K562 (cell line): Measurements from ENCODE around the gene CLCNKB. TPM values are rescaled to one million over a fixed set of nuclear protein-coding genes. Genes with fewer than 3 reads are reported as not detected.
A peak's percentile ranks its signal among the peaks of the same experiment; 100 is the strongest.

ENCODE experiments used
- AFF1 ChIP-seq, 2 experiments: fragments of 450-650 bp; IDR thresholded peaks; 2 replicates each; pipeline ENCODE4 v1.6.1; 2018; ENCODE audit warnings: mild to moderate bottlenecking in 2 of 2, low read depth in 1 of 2; ENCODE audit not compliant: partially characterized antibody in 2 of 2
- CTBP1 ChIP-seq: fragments of 450-650 bp; IDR thresholded peaks from 2 replicates; pipeline ENCODE4 v1.6.1; 2016; ENCODE audit warnings: borderline replicate concordance
- ESRRA ChIP-seq: fragments of 450-650 bp; IDR thresholded peaks from 2 replicates; pipeline ENCODE4 v1.6.1; 2014; ENCODE audit warnings: low read depth, mild to moderate bottlenecking, moderate library complexity, borderline replicate concordance
- ETV1 ChIP-seq: fragments of 450-650 bp; conservative IDR thresholded peaks from 2 replicates; pipeline ENCODE4 v1.6.1; 2016; ENCODE audit warnings: missing genetic modification characterization, control low read depth, low read depth, missing compliant biosample characterization
- HCFC1 ChIP-seq: IDR thresholded peaks from 2 replicates; pipeline ENCODE4 v1.6.1; 2012; ENCODE audit warnings: low read depth, low read length, improper control_type of control experiment
- KLF13 ChIP-seq: fragments of 450-650 bp; IDR thresholded peaks from 2 replicates; pipeline ENCODE4 v1.6.1; 2016; ENCODE audit warnings: missing genetic modification characterization, low read depth, mild to moderate bottlenecking, missing compliant biosample characterization, moderate library complexity, borderline replicate concordance
- LARP7 ChIP-seq: fragments of 450-650 bp; IDR thresholded peaks from 2 replicates; pipeline ENCODE4 v1.6.1; 2016
- RCOR1 ChIP-seq, 2 experiments: IDR thresholded peaks; 2 replicates each; pipeline ENCODE4 v1.6.1; 2012; ENCODE audit warnings: low read depth in 2 of 2, low read length in 2 of 2, borderline replicate concordance in 1 of 2, improper control_type of control experiment in 1 of 2
- SREBF1 ChIP-seq: fragments of 150-350 bp; IDR thresholded peaks from 2 replicates; pipeline ENCODE4 v1.6.1; 2014; ENCODE audit warnings: antibody characterized with exemption, low read depth, low read length, borderline replicate concordance
- SRF ChIP-seq, 2 experiments: fragments of 250-450, 450-650 bp in 1 of 2; sonication (Bioruptor Pico) in 1 of 2; sonication (generic) in 1 of 2; formaldehyde crosslinking; IDR thresholded peaks; 2 replicates each; pipeline versions ENCODE4 v1.5.0 to v1.5.1; 2020 to 2022; ENCODE audit warnings: mild to moderate bottlenecking in 1 of 2, missing genetic modification reagents in 1 of 2
- TFAP4 ChIP-seq: sonication (generic); formaldehyde crosslinking; IDR thresholded peaks from 2 replicates; pipeline ENCODE4 v1.8.0; 2022; ENCODE audit warnings: missing genetic modification reagents, mild to moderate bottlenecking, moderate library complexity, borderline replicate concordance
- XRCC5 ChIP-seq: fragments of 200-400 bp; formaldehyde crosslinking; IDR thresholded peaks from 2 replicates; pipeline ENCODE4 v1.6.1; 2017; ENCODE audit warnings: low read depth, mild to moderate bottlenecking, low read length
- ZFX ChIP-seq: sonication (generic); formaldehyde crosslinking; IDR thresholded peaks from 2 replicates; pipeline ENCODE4 v1.8.0; 2022; ENCODE audit warnings: mild to moderate bottlenecking, missing genetic modification reagents, moderate library complexity
- ZNF77 ChIP-seq: fragments of 250-450 bp; sonication (Bioruptor Pico); IDR thresholded peaks from 2 replicates; pipeline ENCODE4 v1.5.0; 2020
- polyA plus RNA-seq, 8 experiments: library from polyadenylated mRNA; depleted of rRNA in 4 of 8; stranded (reverse) in 5 of 8; unstranded in 3 of 8; fragments of >200 nt; fragmentation: Nextera tagmentation in 2 of 8; fragmentation: Illumina TruSeq in 1 of 8; extraction: Ambion mirVana in 2 of 8; extraction: Trizol in 1 of 8; gene quantifications; 2 replicates each; pipeline versions ENCODE4 v1.2.1 to v1.2.3, GENCODE V29; 2011 to 2014; ENCODE audit warnings: inconsistent platforms in 1 of 8, missing spikeins in 1 of 8
- total RNA-seq, 7 experiments: library from RNA; depleted of rRNA in 6 of 7; stranded (reverse); fragments of >200 nt in 6 of 7; fragmentation: Illumina TruSeq in 2 of 7; extraction: Trizol in 2 of 7; gene quantifications; 2 replicates each; pipeline versions ENCODE4 v1.2.1 to v1.2.3, GENCODE V29; 2011 to 2021; ENCODE audit warnings: low replicate concordance in 1 of 7
- TF ChIP-seq, protein P1 (sequence below): sonication (generic); formaldehyde crosslinking; IDR thresholded peaks from 2 replicates; pipeline ENCODE4 v1.8.0; 2022; ENCODE audit warnings: mild to moderate bottlenecking, low read depth, missing genetic modification reagents
- TF ChIP-seq, protein P2 (sequence below): sonication (generic); formaldehyde crosslinking; IDR thresholded peaks from 2 replicates; pipeline ENCODE4 v1.8.0; 2022; ENCODE audit warnings: missing genetic modification reagents, mild to moderate bottlenecking, borderline replicate concordance
- TF ChIP-seq, protein P3 (sequence below): fragments of 250-450 bp; sonication (Bioruptor Pico); IDR thresholded peaks from 2 replicates; pipeline ENCODE4 v1.9.0; 2021; ENCODE audit warnings: mild to moderate bottlenecking
- TF ChIP-seq, protein P4 (sequence below), 2 experiments: fragments of 450-650 bp in 1 of 2; sonication (generic) in 1 of 2; formaldehyde crosslinking in 1 of 2; IDR thresholded peaks in 1 of 2; conservative IDR thresholded peaks in 1 of 2; 2 replicates each; pipeline versions ENCODE4 v1.6.1 to v1.8.1; 2016 to 2023; ENCODE audit warnings: mild to moderate bottlenecking in 2 of 2, moderate library complexity in 2 of 2, inconsistent platforms in 1 of 2, missing genetic modification reagents in 1 of 2

The CLCNKB gene
- total and polyA plus RNA-seq, 9 of the 15 experiments (the other 6 are each of a cell fraction or from before 2014, with no cell fraction given) = 0.08 to 1.7 (median 0.64) TPM

GRCh38 chr1:16009030-16009460, 34.5 kb upstream of the CLCNKB start (continued):
- TF ChIP-seq, protein P1, sequence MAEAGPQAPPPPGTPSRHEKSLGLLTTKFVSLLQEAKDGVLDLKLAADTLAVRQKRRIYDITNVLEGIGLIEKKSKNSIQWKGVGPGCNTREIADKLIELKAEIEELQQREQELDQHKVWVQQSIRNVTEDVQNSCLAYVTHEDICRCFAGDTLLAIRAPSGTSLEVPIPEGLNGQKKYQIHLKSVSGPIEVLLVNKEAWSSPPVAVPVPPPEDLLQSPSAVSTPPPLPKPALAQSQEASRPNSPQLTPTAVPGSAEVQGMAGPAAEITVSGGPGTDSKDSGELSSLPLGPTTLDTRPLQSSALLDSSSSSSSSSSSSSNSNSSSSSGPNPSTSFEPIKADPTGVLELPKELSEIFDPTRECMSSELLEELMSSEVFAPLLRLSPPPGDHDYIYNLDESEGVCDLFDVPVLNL (CRISPR knock-in tag) = 0 out of 2 replicates have a peak, but pooled peaks have one; percentile 51
- TF ChIP-seq LARP7 (no peak), RCOR1 (IDR thresholded peaks at IDR 0.05; ENCODE audit: borderline replicate concordance in 1 of 2, low read depth in 2 of 2, low read length in 2 of 2) (peak in 1 of 2 experiments; percentile 30; a peak in 1 of 4 replicates), XRCC5 (0 out of 2 replicates have a peak, but pooled peaks have one; percentile 47), AFF1 (IDR thresholded peaks at IDR 0.05; ENCODE audit: low read depth in 1 of 2, partially characterized antibody in 2 of 2) (peak in 1 of 2 experiments; percentile 18), HCFC1 (no peak), ETV1 (tag) (no peak), ZNF77 (CRISPR knock-in tag) (no peak), SREBF1 (0 out of 2 replicates have a peak, but pooled peaks have one; percentile 39), TFAP4 (peak; percentile 35; the same call in 1 of the 2 replicates), KLF13 (tag) (0 out of 2 replicates have a peak, but pooled peaks have one; percentile 53), ESRRA (0 out of 2 replicates have a peak, but pooled peaks have one; percentile 44), ZFX (peak; percentile 40), SRF (CRISPR knock-in tag; IDR thresholded peaks at IDR 0.05) (no peak; a peak in 1 of 4 replicates), CTBP1 (peak; percentile 49; the same call in 1 of the 2 replicates)
- TF ChIP-seq, protein P2, sequence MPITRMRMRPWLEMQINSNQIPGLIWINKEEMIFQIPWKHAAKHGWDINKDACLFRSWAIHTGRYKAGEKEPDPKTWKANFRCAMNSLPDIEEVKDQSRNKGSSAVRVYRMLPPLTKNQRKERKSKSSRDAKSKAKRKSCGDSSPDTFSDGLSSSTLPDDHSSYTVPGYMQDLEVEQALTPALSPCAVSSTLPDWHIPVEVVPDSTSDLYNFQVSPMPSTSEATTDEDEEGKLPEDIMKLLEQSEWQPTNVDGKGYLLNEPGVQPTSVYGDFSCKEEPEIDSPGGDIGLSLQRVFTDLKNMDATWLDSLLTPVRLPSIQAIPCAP = no peak
- TF ChIP-seq, protein P3, sequence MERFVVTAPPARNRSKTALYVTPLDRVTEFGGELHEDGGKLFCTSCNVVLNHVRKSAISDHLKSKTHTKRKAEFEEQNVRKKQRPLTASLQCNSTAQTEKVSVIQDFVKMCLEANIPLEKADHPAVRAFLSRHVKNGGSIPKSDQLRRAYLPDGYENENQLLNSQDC = no peak
- TF ChIP-seq, protein P4, sequence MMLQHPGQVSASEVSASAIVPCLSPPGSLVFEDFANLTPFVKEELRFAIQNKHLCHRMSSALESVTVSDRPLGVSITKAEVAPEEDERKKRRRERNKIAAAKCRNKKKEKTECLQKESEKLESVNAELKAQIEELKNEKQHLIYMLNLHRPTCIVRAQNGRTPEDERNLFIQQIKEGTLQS (IDR thresholded peaks at IDR 0.05) = no peak; the same call in 1 of the 2 replicates
- TF ChIP-seq, protein P4 (CRISPR knock-in tag; conservative IDR thresholded peaks at IDR 0.05) = 0 out of 2 replicates have a peak, but pooled peaks have one; percentile 35
